Rectal smooth muscle tissue (tissue), 1 donor: ENCODE results near the gene PPFIBP1.

ENCODE experiments used
- H3K27ac ChIP-seq: one replicate; pipeline ENCODE4 v1.7.0; 2013; ENCODE audit warnings: low read depth, low read length, inconsistent platforms
- H3K27me3 ChIP-seq: one replicate; pipeline ENCODE4 v1.7.0; 2013; ENCODE audit warnings: low read length; ENCODE audit not compliant: control insufficient read depth, insufficient read depth
- H3K36me3 ChIP-seq: one replicate; pipeline ENCODE4 v1.7.0; 2013; ENCODE audit warnings: low read length; ENCODE audit not compliant: control insufficient read depth, insufficient read depth
- H3K4me1 ChIP-seq: one replicate; pipeline ENCODE4 v1.7.0; 2013; ENCODE audit warnings: low read length; ENCODE audit not compliant: control insufficient read depth, insufficient read depth
- H3K4me3 ChIP-seq: one replicate; pipeline ENCODE4 v1.7.0; 2013; ENCODE audit warnings: low read length
- H3K9ac ChIP-seq: one replicate; pipeline ENCODE4 v1.7.0; 2013; ENCODE audit warnings: low read length

The PPFIBP1 gene

GRCh38 chr12:27564612-27565213 is 40.7 kb downstream of the PPFIBP1 start:
- peaks cover 2% of the 10 kb centered on the region for H3K4me1 ChIP-seq
- H3K27ac ChIP-seq: no peak overlapping the region

GRCh38 chr12:27566159-27566558 is 42.2 kb downstream of the PPFIBP1 start:
- no peak overlapping the region for H3K9ac ChIP-seq
- H3K27ac ChIP-seq: no peak overlapping the region
- H3K27me3 ChIP-seq: no peaks in the 10 kb centered on the region
- no peak overlapping the region for H3K4me3 ChIP-seq
- H3K36me3 ChIP-seq: no peaks in the 10 kb centered on the region
- no peaks in the 10 kb centered on the region for H3K4me1 ChIP-seq

More at GRCh38 chr12:27564612-27565213, 40.7 kb downstream of the PPFIBP1 start:
- no peak overlapping the region for H3K9ac ChIP-seq
- H3K27me3 ChIP-seq: no peaks in the 10 kb centered on the region
- H3K36me3 ChIP-seq: no peaks in the 10 kb centered on the region
- H3K4me3 ChIP-seq: no peak overlapping the region

GRCh38 chr12:27566626-27567025 is 42.6 kb downstream of the PPFIBP1 start:
- no peak overlapping the region for H3K4me3 ChIP-seq
- no peaks in the 10 kb centered on the region for H3K36me3 ChIP-seq
- H3K9ac ChIP-seq: no peak overlapping the region
- H3K27me3 ChIP-seq: no peaks in the 10 kb centered on the region
- no peak overlapping the region for H3K27ac ChIP-seq
- H3K4me1 ChIP-seq: no peaks in the 10 kb centered on the region

GRCh38 chr12:27571463-27571862 is 47.5 kb downstream of the PPFIBP1 start:
- Histone ChIP-seq H3K9ac (no peak overlapping the region), H3K4me1 (peaks cover 3% of the 10 kb centered on the region), H3K36me3 (no peaks in the 10 kb centered on the region), H3K27me3 (no peaks in the 10 kb centered on the region), H3K27ac (no peak overlapping the region), H3K4me3 (no peak overlapping the region)

GRCh38 chr12:27572486-27573255 is 48.7 kb downstream of the PPFIBP1 start:
- Histone ChIP-seq H3K9ac (no peak overlapping the region), H3K27me3 (no peaks in the 10 kb centered on the region), H3K4me1 (peaks cover 3% of the 10 kb centered on the region), H3K36me3 (no peaks in the 10 kb centered on the region), H3K4me3 (no peak overlapping the region), H3K27ac (no peak overlapping the region)

GRCh38 chr12:27573972-27574371 is 50.0 kb downstream of the PPFIBP1 start:
- H3K27ac ChIP-seq: no peak overlapping the region
- H3K36me3 ChIP-seq: no peaks in the 10 kb centered on the region
- H3K4me1 ChIP-seq: peaks cover 3% of the 10 kb centered on the region
- H3K27me3 ChIP-seq: no peaks in the 10 kb centered on the region
- no peak overlapping the region for H3K9ac ChIP-seq
- no peak overlapping the region for H3K4me3 ChIP-seq

GRCh38 chr12:27575090-27575761 is 51.2 kb downstream of the PPFIBP1 start:
- H3K27ac ChIP-seq: no peak overlapping the region
- no peaks in the 10 kb centered on the region for H3K36me3 ChIP-seq
- peaks cover 3% of the 10 kb centered on the region for H3K4me1 ChIP-seq
- no peak overlapping the region for H3K4me3 ChIP-seq
- no peaks in the 10 kb centered on the region for H3K27me3 ChIP-seq
- no peak overlapping the region for H3K9ac ChIP-seq

- H3K27ac ChIP-seq: no peak overlapping the region
- H3K4me1 ChIP-seq: peaks cover 3% of the 10 kb centered on the region
- H3K27me3 ChIP-seq: no peaks in the 10 kb centered on the region
- H3K36me3 ChIP-seq: no peaks in the 10 kb centered on the region
- no peak overlapping the region for H3K4me3 ChIP-seq
- H3K9ac ChIP-seq: no peak overlapping the region
Observed at GRCh38 chr12:27575762-27576118, 51.7 kb downstream of the PPFIBP1 start.

GRCh38 chr12:27576667-27577347 is 52.8 kb downstream of the PPFIBP1 start:
- Histone ChIP-seq H3K9ac (no peak overlapping the region), H3K27me3 (no peaks in the 10 kb centered on the region), H3K27ac (no peak overlapping the region), H3K36me3 (no peaks in the 10 kb centered on the region), H3K4me3 (no peak overlapping the region), H3K4me1 (peaks cover 3% of the 10 kb centered on the region)

- no peak overlapping the region for H3K27ac ChIP-seq
- no peaks in the 10 kb centered on the region for H3K27me3 ChIP-seq
- peaks cover 3% of the 10 kb centered on the region for H3K4me1 ChIP-seq
- H3K9ac ChIP-seq: no peak overlapping the region
- no peaks in the 10 kb centered on the region for H3K36me3 ChIP-seq
- no peak overlapping the region for H3K4me3 ChIP-seq
Observed at GRCh38 chr12:27577688-27578087, 53.7 kb downstream of the PPFIBP1 start.

- Histone ChIP-seq H3K36me3 (no peaks in the 10 kb centered on the region), H3K27ac (peak overlapping the region; percentile 8), H3K27me3 (no peaks in the 10 kb centered on the region), H3K9ac (no peak overlapping the region), H3K4me3 (no peak overlapping the region), H3K4me1 (peaks cover 3% of the 10 kb centered on the region)
Observed at GRCh38 chr12:27578689-27579372, 54.8 kb downstream of the PPFIBP1 start.
